GM10248 (cell line): ENCODE data around the gene NDE1.

Experiments
- CTCF ChIA-PET: fragments of 300-600 bp; sonication (Branson Sonifier 250); formaldehyde crosslinking; extraction: SDS; loops from one replicate; lab custom pipeline; 2021; ENCODE audit warnings: antibody characterized with exemption; lab: Yijun Ruan, JAX
- POLR2A ChIA-PET: fragments of 350-650 bp; sonication (Branson Sonifier 250); formaldehyde crosslinking; extraction: SDS; loops from one replicate; lab custom pipeline; 2020; ENCODE audit warnings: antibody characterized with exemption; lab: Yijun Ruan, JAX
- DNase-seq: peaks from one replicate; pipeline ENCODE4 v3.0.0; 2012; ENCODE audit errors: extremely low spot score
- TF ChIP-seq, protein P1 (sequence below): IDR thresholded peaks from 2 replicates; pipeline ENCODE4 v1.5.1; 2012; ENCODE audit warnings: mild to moderate bottlenecking, low read depth; ENCODE audit errors: extremely low read depth, missing control alignments, control extremely low read depth

NDE1 gene

DNA sequence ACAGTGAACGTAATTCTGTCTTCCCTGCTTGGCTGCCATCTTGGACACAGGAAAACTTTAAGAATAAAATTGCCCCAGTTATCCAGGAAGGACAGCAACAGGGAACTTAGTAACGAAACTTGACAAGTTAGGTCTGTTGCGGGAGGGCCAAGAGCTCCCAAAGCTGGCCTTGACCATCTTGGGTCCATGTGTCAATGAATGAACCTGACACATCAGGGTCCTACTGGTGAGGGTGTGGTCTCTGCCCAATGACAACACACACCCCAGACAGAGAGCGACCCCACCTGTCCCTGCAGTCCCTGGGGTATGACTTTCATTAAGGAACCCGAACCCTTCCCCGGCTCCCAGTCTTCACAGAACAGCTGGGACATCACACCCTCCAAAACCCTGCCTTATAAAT lies 96.3 kb downstream of the NDE1 start:
- TF ChIP-seq, protein P1, sequence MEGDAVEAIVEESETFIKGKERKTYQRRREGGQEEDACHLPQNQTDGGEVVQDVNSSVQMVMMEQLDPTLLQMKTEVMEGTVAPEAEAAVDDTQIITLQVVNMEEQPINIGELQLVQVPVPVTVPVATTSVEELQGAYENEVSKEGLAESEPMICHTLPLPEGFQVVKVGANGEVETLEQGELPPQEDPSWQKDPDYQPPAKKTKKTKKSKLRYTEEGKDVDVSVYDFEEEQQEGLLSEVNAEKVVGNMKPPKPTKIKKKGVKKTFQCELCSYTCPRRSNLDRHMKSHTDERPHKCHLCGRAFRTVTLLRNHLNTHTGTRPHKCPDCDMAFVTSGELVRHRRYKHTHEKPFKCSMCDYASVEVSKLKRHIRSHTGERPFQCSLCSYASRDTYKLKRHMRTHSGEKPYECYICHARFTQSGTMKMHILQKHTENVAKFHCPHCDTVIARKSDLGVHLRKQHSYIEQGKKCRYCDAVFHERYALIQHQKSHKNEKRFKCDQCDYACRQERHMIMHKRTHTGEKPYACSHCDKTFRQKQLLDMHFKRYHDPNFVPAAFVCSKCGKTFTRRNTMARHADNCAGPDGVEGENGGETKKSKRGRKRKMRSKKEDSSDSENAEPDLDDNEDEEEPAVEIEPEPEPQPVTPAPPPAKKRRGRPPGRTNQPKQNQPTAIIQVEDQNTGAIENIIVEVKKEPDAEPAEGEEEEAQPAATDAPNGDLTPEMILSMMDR, result no peak
- CTCF ChIA-PET, result interaction anchor here (1.6 to 4.5 kb wide), 2 partner anchors 10 to 11 kb away, joined by 4 to 17 read pairs; no protein-coding TSS in a partner anchor
- DNase-seq, result no peak
- POLR2A ChIA-PET, result no interaction called here

DNA sequence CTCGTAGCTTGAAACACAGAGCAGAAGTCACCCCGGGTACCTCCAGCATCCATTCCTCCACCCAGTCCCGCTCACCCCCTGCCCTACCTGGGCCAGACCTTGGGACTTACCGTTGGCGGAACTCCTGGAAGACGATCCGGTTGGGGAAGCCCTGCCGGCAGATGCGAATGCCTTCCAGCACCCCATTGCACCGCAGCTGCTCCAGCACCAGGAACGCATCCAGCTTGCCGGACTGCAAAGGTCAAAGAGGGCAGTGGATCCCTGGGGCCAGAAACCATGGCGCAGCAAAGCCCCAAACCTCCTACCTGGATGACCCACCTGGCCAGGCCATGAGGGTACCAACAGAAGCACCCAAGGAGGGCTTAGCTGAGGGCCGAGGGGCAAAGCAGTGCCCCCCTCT lies 97.9 kb downstream of the NDE1 start:
- no peak for DNase-seq
- TF ChIP-seq, protein P1, result no peak
- ChIA-PET CTCF (interaction anchor here (1.0 kb wide), 1 partner anchor 18 kb away, joined by 3 read pairs; no protein-coding TSS in a partner anchor), POLR2A (no interaction called here)

DNA sequence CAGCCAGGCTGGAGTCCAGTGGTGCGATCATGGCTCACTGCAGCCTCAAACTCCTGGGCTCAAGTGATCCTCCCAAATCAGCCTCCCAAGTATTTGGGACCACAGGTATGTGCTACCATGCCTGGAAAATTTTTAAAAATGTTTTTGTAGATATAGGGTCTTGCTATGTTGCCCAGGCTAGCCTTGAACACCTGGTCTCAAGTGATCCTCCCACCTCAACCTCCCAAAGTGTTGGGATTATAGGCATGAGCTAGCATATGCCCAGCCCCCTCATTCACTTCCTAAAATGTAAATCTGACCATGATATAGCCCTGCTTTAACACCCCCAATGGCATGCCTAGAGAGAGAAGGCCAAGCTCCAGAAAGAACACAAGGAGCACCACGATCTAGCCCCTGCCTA lies 98.6 kb downstream of the NDE1 start:
- ChIA-PET CTCF (no interaction called here), POLR2A (no interaction called here)
- DNase-seq, result no peak
- TF ChIP-seq, protein P1, result no peak

DNA sequence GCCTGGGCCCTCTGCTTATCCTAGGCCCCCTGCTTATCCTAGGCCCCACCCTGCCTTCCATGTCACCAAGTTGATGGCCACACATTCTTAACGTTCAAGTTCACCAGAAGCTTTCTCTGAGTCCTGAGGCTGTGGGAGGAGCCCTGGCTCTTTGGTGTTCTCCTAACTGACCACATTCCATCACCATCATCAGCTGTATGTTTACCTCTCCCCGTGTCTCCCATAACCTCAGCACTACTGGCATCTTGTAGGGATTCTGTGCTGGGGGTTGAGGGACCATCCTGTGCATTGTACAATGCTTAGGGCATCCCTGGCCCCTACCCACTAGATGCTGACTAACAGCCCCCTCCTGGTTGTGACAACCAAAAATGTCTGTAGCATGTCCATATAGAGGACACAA lies 99.3 kb downstream of the NDE1 start:
- TF ChIP-seq, protein P1, result no peak
- CTCF ChIA-PET, result no interaction called here
- no peak for DNase-seq
- POLR2A ChIA-PET, result no interaction called here

DNA sequence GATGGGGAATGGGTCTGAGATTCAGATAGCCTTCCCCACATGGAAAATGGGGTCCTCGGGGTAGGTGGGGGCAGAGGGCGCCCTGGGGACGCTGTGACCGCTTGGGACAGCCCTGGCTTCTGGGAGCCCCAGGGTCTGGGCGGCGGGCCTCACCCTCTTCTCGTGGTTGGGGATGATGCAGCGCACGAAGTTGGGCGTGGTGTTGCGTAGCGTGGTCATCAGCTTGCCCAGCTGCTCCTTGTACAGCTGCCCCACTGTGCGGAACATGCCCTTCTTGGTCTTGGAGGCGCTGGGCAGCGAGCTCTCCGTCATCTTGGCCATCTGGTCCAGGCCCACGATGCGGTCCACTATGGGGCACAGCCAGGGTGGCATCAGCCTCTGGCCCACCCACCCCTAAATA lies 99.9 kb downstream of the NDE1 start:
- DNase-seq, result no peak
- ChIA-PET POLR2A (no interaction called here), CTCF (no interaction called here)
- TF ChIP-seq, protein P1, result no peak

DNA sequence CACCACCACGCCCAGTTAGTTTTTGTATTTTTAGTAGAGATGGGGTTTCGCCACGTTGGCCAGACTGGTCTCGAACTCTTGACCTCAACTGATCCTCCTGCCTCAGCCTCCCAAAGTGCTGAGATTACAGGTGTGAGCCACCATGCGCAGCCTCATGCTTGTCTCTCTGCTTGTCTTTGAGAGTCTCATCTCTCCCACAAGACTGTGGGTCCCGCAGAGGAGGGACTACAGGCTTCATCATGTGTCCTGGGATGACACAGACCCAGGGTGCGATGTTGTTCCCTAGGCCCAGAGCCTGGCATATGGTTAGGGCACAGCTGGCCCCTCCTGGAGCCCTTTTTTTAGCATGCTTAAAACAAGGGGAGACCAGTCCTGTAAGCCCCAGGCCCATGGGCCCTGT lies 101.9 kb downstream of the NDE1 start:
- TF ChIP-seq, protein P1, result no peak
- POLR2A ChIA-PET, result no interaction called here
- CTCF ChIA-PET, result no interaction called here
- no peak for DNase-seq
